NB4 (cell line): ENCODE measurements around the gene TXNDC2.
A peak's percentile ranks its signal among the peaks of the same experiment; 100 is the strongest.
"Not testable (repeated sequence)": the region's sequence is repeated elsewhere in the genome, so short reads cannot be mapped to it uniquely, and the experiment has no call there.

Source experiments
- DNase-seq: peaks from one replicate; pipeline ENCODE4 v3.0.0; 2010; ENCODE audit warnings: low read depth
- H3K4me3 ChIP-seq: one replicate; pipeline ENCODE4 v1.5.1; 2011; ENCODE audit warnings: mild to moderate bottlenecking, low read depth, low read length, moderate library complexity
- CTCF ChIP-seq: IDR thresholded peaks from one replicate; pipeline ENCODE4 v1.5.1; 2012; ENCODE audit warnings: low read depth, low read length
- MAX ChIP-seq: IDR thresholded peaks from 2 replicates; pipeline ENCODE4 v1.6.1; 2011; ENCODE audit warnings: low read depth, low read length
- MYC ChIP-seq: IDR thresholded peaks from 2 replicates; pipeline ENCODE4 v1.6.1; 2011; ENCODE audit warnings: low read depth, low read length
- POLR2A ChIP-seq: IDR thresholded peaks from 2 replicates; pipeline ENCODE4 v1.6.1; 2011; ENCODE audit warnings: mild to moderate bottlenecking; ENCODE audit not compliant: insufficient read length; ENCODE audit errors: extremely low read depth

Gene TXNDC2

GRCh38 chr18:9850309-9850708 is 35.5 kb upstream of the TXNDC2 start:
- no peak overlapping the region for H3K4me3 ChIP-seq
- no peak for TF ChIP-seq POLR2A
- TF ChIP-seq MYC: no peak
- no peak for TF ChIP-seq CTCF
- TF ChIP-seq MAX: no peak
- DNase-seq: no peak

- TF ChIP-seq POLR2A: no peak
- TF ChIP-seq MAX: peak; percentile 52; the same call in 1 of the 2 replicates
- peak; percentile 76 for DNase-seq
- H3K4me3 ChIP-seq: no peak overlapping the region
Observed at GRCh38 chr18:9851511-9851910, 34.3 kb upstream of the TXNDC2 start.

GRCh38 chr18:9852266-9853081 is 33.3 kb upstream of the TXNDC2 start:
- no peak overlapping the region for H3K4me3 ChIP-seq
- no peak for DNase-seq
- TF ChIP-seq MAX (no peak), CTCF (no peak), MYC (no peak), POLR2A (no peak)

DNA sequence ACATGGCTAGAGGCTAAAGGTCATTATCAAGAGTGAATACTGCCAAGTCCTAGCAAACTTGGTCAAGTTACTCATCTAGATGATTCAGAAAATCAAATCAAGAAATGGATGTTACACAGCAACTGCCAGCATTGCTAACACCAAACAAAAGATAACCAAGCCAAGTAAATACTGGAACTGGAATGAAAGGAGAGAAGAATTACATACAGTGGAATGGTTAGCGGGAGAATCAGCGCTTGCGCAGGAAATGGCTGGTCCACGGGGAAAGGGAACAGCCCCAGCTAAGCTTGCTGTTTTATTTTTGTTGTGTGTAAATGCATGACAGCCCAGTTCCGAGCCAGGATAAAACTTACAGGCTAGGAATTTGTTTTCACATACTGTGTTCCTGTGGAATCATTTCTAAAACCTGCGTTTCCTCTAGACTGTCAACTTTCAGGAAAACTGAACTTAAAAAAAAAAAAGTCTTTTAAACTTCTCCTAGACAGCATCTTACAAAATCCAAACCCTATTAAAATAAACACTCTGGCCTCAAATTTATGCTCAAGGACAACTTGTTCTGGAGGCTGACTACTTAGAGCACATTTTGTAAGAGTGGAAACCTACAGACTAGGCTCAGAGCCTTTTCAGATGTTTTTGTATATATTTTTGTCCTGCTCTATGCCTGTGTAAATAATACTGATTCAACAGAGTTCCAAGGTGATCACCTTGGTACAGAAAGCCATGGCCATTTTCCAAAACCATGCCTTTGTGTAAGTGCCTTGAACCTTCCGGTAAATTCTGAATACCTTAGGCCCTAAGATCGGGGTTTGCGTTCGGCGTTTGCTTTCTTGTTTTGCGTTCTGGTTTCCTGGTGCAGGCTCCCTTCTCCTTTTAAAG is 30.7 kb upstream of the TXNDC2 start:
- no peak overlapping the region for H3K4me3 ChIP-seq
- no peak for DNase-seq
- TF ChIP-seq POLR2A (no peak), MAX (no peak)

DNA sequence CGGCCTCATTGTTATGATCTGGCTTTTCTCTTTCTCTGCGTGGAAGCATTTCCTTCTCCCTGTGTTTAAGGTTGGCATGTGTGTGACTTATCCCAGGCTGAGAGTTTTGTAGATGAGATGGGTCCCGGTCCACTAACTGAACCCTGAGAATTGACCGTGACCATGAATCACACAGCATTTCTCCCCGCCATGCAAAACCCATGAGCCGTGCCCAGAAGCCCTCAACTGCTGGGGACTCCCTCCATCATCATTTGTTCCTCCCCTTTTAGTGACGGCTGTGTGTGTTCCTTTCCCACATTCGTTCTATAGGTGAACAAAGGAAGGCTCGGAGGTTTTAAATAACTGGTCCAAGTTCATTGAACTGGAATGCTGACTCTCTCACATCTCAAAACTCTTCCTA is 30.1 kb upstream of the TXNDC2 start:
- DNase-seq: no peak
- H3K4me3 ChIP-seq: no peak overlapping the region
- TF ChIP-seq MAX: no peak
- no peak for TF ChIP-seq CTCF
- no peak for TF ChIP-seq POLR2A
- no peak for TF ChIP-seq MYC

- no peak overlapping the region for H3K4me3 ChIP-seq
- TF ChIP-seq POLR2A (no peak), CTCF (no peak), MYC (no peak), MAX (no peak)
- peak; percentile 48 for DNase-seq
Observed at GRCh38 chr18:9856092-9856491, 29.7 kb upstream of the TXNDC2 start.

- not testable (repeated sequence) for H3K4me3 ChIP-seq, DNase-seq
Observed at GRCh38 chr18:9857479-9857998, 28.2 kb upstream of the TXNDC2 start.
